Stimulated activated CD4-positive, alpha-beta T cell treated with anti-CD3 and anti-CD28 coated beads, TNF-alpha, amount 100 ng/mL, for 1 hour (primary cell): ENCODE measurements around the gene ADAMTS17.

ENCODE experiments used
- DNase-seq, 3 donors: peaks; one replicate each; pipeline ENCODE4 v3.0.0-alpha.2; 2020; ENCODE audit warnings: low read depth in 3 of 3, low spot score in 1 of 3

Gene ADAMTS17

DNA sequence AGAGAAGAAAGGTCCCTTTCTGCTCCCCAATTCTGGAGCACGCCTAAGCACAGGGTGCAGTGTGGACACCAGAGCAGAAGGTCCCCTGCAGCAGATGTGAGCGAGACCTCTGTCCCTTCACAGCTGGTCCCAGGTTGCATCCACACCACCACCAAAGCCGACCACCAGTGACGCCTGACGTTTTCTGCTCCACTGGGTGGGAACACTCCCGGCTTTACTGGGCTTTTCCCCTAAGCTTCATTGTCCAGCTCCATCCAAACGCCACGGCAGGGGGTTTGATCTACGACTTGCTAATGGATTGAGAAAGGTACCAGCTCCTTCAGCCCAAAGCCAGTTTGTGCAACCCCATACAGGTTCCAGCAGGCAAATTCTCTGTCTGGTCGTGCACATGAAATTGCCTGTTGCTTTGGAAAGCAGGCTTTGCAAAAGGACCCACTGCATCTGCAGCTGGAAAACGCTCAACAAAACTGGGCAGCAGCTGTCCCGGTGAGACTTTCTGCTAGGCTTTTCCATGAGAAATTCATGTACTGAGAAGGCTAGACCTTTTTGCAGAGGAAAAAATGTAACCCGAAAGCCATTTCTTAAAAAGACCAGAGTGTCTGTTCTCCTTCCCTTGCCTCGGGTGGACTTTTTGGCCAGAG lies 31.1 kb downstream of the ADAMTS17 start:
- DNase-seq = no peak

DNA sequence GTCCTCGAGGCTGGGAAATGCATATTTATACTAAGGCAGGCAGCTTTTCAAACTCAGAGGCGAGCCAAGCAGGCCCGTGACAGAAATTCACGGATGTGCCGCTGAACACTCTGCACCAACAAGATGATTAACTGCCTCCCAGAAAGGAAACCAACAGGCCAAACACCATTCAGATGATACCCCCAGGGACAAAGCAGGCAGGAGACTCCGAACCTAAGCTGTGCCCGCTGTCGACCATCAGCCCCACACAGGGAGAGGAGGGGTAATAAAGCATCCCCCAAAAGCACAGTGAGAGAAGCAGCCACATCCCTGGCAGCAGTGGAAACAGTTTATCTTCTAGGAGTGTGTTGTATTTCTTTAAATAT lies 31.8 kb downstream of the ADAMTS17 start:
- DNase-seq = no peak

DNA sequence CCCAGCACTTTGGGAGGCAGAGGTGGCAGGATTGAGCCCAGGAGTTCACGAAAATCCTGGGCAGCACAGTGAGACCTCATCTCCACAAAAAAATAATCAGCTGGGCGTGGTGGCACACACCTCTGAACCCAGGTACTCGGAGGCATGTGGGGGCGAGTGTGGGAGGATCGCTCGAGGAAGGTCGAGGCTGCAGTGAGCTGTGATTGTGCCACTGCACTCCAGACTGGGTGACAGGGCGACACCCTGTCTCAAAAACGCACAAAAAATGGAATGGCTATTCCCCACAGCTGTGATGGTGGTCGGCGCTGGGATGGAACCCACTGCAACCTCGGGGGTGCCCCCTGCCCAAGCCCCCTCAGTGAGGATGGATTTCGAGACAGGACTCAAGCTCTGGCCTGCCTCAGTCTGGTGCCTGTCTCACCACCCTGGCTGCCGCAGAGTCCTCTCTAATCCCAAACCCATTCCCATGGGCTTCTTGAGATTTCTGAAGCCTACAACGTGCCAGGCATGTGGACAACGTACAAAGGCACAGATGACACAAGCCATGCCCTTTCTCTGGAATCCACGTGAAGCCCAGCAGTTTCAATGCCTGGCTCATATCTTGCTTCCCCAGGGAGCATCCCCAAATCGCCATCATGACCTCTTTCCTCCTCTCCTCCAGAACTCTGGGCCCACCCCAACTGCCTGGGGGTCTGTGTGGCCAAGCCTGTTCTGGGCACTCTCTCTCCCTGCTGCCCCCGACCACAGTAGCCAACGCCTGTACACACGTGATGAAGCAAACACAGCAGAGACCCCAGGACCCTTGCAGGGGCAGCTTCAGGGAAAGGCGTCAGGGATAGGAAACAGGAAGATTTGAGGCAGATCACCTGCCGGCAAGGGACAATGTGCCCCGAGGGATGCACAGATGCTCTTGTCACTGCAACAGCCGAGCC lies 32.4 kb downstream of the ADAMTS17 start:
- no peak for DNase-seq

DNA sequence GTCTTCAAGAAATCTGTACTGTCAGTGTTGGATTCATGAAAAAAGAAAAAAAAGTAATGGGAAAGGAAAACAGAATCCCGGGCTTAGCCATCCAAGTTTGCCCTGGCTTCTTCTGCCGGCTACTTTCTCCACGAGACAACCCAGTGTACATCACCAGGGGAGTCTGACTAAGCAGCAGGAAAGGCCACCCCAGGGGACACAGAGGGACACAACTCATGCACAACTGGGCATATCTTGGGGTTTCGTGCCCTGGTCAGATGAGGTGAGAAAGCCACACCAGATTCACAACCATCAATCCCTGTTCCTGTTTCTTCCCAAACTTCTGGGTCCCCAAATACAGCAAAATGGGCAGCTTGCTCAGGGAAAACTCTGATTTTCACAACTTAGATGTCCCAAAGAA lies 33.2 kb downstream of the ADAMTS17 start:
- no peak for DNase-seq

DNA sequence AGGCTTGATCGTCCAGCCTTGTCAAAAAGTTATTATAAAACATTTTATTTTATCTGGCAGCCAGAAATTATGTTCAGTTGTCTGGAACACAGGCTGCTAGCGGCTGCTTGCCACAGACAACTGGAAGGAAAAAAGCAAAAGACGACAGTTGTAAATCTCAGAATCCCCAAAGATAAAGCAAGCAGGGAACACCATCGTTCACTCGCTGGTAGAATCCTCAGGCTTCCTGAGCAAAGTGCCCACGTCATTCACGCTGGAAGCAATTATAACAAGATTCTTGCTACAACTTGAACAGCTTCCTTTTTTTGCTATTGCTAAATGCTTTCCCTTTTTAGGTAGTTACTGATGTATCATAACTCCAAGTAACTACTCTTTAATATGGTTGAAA lies 33.6 kb downstream of the ADAMTS17 start:
- no peak for DNase-seq

DNA sequence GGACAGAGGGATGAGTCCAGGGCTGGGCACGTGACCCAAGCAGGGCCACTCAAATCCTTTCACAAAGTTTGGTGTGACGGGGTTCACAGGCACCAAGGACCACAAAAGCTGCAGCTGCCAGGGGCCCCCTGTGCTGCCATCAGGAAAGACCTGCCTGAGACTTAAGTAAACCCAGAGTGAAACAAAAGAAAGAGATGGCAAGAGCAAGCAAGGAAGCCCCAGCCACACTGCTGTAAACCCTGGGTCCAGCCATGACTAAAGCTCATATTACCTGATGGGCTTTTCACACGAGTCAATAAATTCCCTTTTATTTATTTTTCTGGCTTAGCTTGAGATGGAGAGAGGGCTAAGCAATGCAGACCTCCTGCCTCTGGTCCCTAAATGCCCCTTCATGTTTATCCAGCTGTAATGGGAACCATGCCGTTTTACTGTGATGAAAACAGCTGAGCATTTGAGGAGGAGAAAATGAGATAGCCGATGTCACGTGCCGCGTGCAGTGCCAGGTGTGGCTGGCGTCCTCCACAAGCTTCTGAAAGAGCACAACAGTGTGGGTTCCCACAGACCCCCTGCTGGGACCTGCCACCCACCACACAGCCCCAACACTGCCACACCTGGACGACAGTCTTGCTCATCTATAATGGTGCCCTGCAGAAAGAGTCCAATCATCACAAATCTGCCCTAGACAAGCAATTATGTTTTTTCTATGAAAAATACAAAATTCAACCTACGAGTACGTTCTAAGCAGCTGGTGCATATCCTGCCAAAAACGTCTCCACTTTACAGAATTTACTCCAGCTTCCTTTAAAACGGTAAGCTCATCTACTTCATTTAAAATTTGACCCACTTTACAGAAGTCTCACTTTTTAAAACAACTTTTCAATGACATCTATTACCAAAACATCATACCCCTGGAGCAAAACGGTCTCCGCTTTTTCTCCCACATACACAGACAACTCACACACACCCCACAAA lies 34.2 kb downstream of the ADAMTS17 start:
- no peak for DNase-seq

DNA sequence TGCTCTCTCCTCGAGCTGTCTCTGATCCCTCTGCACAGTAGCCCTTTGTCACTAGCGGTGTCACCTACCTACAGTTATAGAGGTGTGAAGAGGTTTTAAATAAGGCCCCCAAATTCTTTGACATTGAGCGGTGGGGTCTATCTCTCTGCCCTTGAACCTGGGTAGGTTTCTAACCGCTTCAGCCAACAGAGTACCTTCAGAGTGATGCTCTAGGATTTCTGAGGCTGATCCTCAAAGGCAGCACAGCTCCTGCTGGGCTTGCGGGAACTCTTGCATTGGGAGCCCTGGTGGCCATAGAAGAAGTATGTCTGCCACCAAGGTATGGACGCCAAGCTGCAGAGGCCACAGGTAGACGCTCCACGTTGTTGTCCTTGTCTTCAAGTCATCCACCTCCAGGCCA lies 35.7 kb downstream of the ADAMTS17 start:
- no peak for DNase-seq

DNA sequence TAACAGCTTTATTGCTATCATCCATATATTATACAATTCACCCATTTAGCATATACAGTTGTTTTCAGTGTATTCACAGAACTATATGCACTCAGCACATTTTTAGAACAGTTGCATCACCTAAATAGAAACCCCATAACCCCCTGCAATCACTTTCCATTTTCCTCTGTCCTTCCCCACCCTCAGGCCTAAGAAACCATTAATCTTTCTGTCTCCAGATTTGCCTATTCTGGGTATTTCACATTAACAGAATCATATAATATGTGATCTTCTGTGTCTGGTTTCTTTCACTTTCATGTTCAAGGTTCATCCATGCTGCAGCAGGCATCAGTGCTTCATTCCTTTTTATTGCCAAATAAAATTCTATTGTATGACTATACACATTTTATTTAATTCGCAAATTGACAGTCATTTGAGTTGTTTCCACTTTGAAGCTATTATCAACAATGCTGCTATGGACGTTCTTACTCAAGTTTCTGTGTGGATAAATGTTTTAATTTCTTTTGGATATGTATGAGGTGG lies 39.8 kb downstream of the ADAMTS17 start:
- no peak for DNase-seq

DNA sequence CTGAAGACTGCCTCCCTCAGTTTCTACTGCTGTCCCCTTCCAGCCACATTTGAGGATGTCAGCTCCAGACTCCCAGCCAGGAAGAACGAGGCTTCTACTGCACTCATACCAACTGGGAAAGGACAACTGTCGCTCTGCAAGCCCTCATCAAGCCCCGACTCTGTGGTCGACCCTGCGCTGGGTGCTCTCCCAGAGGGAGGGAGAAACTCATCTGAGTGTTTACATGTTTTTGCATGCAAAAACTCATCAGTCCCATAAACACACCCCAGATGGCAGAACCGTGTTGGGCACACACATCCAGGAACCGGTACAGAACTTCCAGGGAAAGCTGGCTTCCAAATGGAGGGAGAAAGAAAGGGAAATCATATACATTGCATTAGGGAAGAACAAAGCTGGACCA lies 43.5 kb downstream of the ADAMTS17 start:
- DNase-seq = no peak

DNA sequence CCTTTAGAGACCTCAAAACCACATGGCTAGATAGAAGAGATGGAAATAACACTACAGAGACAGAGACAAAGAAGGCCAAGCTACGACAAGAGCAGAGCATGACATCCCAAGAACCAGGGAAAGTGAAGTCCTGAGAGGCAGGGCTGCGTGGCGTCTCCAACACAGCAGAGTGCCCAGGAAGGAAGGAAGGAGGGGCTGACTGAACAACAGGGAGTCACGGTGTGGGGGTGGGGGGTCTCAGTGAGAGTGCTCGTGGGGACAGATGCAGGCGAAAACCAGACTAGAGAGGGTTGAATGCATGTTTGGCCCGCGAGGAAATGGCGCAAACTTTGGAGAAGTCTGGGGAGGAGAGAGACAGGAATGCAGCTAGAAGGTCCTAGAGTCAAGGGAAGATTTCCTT lies 44.0 kb downstream of the ADAMTS17 start:
- no peak for DNase-seq

DNA sequence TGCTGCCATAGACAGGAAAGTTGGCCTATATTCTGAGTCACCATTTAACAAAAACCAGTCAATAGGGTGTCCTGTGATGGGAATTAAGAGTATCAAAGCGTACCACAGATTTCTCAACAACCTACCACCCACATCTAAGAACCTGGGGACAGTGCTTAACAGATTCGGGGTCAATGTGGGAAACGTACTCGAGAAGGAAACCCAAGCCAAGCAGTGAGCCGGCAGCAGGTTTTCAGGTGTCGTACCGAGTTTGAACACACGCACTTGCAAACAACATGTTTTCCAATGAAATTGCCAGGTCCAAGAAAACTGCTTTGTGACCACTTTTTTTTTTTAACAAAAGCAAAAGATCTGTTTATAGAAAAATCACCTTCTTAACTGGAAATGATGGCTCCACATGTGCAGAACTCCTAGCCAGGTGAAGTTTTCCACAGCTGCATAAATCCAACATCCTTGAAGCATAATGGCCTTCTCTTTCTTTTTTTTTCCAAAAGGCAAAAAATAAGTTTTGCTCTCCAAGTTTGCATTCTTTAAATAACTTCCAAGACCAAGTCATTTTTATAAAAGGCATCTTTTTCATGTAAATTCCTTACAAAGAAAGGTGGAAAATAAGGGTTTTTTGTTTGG lies 45.7 kb downstream of the ADAMTS17 start:
- DNase-seq = no peak

DNA sequence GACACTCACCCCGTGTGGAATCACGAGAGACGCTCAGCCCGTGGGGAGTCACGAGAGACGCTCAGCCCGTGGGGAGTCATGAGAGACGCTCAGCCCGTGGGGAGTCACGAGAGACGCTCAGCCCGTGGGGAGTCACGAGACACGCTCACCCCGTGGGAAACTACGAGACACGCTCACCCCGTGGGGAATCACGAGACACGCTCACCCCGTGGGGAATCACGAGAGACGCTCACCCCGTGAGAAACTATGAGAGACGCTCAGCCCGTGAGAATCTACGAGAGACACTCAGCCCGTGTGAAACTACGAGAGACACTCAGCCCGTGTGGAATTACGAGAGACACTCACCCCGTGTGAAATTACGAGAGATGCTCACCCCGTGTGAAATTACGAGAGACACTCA lies 49.8 kb downstream of the ADAMTS17 start:
- no peak for DNase-seq

DNA sequence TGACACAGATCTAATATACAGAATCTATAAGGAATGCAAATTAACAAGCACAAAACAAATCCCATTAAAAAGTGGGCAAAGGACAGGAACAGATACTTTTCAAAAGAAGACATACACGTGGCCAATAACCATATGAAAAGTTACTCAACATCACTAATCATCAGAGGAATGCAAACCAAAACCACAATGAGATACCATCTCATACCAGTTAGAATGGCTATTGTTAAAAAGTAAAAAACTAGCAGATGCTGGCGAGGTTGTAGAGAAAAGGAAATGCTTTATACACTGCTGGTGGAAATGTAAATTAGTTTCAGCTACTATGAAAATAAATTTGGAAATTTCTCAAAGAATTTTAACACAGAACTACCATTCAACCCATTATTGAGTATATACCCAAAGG lies 50.7 kb downstream of the ADAMTS17 start:
- DNase-seq = no peak

DNA sequence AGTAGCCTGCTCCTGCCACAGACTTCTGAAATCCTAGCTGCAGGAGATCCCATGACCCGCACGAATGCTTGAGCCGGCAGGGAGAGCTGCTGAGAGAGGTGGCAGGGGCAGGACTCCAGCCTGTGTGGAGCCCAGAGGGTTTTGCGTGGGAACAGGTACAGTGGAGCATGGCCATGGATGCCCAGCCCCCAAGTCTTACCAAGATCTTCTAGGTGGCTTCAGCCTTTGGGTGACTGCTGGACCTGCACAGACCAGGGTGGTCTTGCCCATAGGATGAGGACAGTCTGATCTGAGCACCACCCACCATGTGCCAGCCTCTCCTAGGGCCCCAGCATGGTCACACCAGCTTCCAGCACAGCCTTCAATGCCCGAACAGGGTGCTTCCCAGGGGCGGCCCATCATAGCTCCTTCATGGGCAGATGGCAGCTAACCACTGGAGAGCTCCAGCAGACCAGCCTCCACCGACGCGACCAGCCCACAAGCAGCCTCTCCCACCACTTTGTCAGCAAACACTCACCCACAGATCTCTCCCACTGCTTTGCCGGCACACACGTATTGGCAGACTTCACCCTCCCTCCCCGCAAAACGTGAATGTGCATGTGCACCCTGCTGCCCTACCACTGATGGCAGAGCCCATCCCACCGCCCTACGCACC lies 56.0 kb downstream of the ADAMTS17 start:
- DNase-seq = no peak

DNA sequence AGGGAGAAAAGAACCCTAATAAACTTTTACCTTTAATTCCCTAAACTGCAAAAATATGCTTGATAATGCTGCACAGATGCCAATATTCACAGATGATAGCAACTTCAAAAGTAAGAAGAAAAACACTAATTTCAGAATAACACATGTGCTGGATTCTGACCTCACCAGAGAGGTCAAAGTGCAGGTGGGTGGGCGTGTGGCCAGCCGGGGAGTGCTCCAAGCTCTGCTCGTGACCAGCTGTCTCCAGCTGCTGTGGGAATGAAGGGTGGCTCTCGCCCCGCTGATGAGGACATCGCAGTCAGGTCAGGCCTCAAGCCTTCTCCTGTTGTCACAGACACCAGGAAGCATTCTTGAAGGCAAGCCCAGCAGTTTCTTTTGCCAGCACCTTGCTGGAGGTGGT lies 57.1 kb downstream of the ADAMTS17 start:
- no peak for DNase-seq

DNA sequence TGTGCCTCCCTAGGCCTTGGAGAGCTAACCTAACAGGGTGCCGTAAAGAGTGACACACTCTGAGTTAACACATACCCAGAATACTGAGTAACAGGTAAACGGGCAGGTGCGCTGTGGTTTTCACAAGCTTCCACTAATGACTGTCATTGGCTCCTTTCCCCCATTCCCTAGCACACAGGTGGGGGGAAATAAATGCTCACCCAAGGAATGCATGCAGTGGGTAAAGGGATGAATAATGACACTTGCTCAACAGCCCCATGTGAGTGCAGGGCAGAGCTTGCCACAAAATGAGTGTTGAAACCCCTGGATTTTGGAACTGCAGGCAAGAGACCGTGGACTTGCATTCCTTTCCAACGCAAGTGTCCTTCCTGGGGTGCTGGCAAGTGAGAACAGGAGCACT lies 57.6 kb downstream of the ADAMTS17 start:
- no peak for DNase-seq

DNA sequence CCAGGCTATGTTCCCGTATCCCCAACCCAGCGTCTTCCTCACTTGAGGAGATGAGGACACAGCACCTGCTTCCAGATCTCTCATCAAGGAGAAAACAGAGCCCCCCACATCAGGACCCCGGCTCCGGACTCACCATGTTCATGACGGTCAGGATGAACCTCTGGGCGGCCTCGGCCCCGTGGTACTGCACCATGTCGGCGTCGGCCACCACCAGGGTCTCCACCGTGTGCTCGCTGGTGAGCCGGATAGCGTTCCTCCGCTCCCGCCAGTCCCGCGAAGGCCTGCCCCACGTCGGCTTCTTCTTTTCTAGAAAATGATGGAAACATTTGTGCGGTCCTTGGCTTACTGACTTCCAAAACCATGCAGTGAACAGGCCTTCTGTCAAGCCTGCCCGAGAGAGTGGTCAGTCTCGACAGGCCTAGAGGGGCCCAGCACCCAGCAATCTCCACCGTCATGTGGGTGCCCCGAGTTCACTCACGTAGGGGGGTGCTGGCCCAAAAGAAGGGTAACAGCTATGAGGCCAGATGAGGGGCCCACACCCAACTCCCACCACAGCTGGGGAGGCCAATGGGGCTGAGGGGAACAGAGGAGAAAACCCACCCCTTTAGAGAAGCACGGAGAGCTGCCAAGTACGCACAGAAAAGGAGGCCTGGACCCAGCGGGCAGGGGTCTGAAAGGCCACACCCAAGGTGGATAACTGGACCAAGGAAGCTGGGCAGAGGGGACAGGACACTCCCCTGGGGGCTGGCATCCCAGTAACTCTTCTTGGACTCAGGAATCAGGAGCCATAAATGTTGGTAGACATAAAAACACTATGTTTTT lies 60.5 kb downstream of the ADAMTS17 start:
- DNase-seq = no peak

DNA sequence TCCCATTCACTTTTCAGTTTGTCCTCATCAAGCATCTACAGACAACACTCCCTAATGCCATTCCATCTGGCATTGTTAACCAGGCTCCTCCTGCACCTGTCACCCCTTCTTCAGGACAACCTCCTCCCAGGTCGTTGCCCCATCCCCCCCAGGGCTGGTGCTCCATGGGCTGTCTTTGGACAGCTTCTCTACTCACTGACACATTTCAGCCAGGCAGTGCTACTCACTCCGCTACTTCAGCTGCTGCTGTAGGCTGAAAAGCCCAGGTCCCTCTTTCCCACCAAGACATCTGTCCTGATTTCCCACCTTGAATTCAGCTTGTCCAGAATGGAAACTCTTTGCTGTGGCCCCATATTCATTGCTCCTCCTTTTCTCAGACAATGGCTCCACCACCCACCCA lies 61.9 kb downstream of the ADAMTS17 start:
- no peak for DNase-seq

DNA sequence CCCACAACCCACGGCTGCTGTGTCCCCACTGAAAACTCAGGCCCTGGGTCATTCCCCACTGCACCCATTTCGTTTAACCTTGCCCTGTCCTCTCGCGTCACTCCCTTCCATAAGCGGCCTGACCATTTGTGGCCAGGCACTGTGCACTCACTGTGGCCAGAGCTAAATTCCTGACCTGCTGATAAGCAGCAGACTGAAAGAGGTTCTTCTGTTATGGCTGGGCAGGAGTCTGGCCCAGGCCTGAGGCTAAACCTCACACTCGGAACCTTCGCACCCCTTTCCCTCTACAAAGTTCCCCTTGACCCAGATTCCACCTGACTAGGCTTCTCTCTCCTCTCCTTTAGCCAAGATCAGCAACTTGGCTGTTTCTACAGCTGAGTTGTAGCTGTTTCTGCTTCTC lies 62.3 kb downstream of the ADAMTS17 start:
- no peak for DNase-seq
